Measurements from ENCODE around the gene RHNO1.

RHNO1 gene

DNA sequence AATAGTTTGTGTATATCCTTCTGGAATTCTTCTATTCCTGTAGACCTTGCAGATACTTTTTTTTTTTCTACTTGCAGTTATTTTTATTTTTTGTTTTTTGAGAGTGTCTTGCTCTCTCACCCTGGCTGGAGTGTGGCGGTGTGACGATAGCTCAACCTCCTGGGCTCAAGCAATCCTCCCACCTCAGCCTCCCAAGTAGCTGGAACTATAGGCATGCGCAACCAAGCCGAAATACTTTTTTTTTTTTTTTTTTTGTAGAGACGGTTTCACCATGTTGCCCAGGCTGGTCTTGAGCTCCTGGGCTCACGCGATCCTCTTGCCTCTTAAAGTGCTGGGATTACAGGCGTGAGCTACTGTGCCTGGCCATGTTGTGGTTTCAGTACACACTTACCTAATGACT lies 23.6 kb downstream of the RHNO1 start:
- no peak for DNase-seq (ENCODE audit: low read depth in 1 of 2, low spot score in 1 of 2)

GRCh38 chr12:2902272-2902880 lies 25.4 kb downstream of the RHNO1 start:
- no peak for DNase-seq (ENCODE audit: low read depth in 1 of 2, low spot score in 1 of 2)

DNA sequence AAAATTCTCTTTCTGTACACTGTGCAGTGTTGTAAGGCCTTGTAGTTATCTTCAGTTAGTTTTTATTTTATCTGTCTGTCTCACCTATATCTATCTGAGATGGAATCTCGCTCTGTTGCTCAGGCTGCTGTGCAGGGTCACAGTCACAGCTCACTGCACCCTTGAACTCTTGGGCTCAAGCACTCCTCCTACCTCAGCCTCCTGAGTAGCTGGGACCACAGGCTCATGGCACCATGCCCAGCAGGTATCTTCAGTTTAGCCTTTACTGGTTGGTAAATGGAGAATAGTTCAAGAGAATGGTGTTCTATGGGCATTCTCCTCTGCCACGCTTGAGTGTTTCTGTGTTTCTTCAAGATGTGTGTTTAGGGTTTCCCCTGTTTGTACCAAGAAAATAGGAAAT lies 27.2 kb downstream of the RHNO1 start:
- no peak for DNase-seq (ENCODE audit: low read depth in 1 of 2, low spot score in 1 of 2)

DNA sequence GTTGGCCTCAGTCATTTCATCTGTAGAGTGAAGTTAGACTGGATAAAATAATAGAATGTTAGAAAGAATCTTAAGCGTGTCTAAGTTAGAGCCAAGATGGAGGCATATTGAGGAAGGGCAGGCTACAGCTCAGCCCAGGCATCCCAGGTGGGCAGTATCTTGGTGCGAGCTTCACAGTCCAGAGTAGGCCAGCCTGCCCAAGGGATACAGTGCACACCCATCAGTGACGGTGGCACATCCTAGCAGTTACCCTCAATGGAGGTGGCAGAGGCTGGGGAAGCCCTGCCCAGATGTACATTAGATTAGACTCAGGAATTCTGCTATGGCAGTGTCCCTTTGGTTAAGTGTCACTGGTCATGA lies 35.2 kb downstream of the RHNO1 start:
- no peak for DNase-seq (ENCODE audit: low read depth in 1 of 2, low spot score in 1 of 2)

- no peak for DNase-seq (ENCODE audit: low read depth in 1 of 2, low spot score in 1 of 2)
Measured at GRCh38 chr12:2919249-2919648, 42.2 kb downstream of the RHNO1 start.

DNA sequence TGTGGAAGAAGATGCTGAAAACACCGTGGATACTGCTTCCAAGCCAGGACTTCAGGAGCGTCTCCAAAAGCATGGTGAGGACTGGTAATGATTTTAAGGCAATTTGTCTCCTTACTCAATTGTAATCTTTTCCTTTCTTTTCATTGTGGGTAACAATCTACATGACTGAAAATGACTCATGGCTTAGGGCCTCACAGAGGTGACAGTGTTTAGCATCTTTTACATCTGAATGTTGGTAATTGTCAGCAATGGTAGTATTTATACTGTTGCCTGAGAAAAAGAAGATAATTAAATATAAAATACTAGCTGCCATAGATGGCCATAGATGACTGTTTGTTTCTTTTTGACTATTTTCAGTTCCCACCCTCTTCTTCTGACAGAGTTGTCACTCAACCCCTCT lies 45.3 kb downstream of the RHNO1 start:
- DNase-seq (ENCODE audit: low read depth in 1 of 2, low spot score in 1 of 2): no peak

- no peak for DNase-seq (ENCODE audit: low read depth in 1 of 2, low spot score in 1 of 2)
Measured at GRCh38 chr12:2923057-2923456, 46.0 kb downstream of the RHNO1 start.

GRCh38 chr12:2924019-2924418 lies 47.0 kb downstream of the RHNO1 start:
- no peak for DNase-seq (ENCODE audit: low read depth in 1 of 2, low spot score in 1 of 2)

DNA sequence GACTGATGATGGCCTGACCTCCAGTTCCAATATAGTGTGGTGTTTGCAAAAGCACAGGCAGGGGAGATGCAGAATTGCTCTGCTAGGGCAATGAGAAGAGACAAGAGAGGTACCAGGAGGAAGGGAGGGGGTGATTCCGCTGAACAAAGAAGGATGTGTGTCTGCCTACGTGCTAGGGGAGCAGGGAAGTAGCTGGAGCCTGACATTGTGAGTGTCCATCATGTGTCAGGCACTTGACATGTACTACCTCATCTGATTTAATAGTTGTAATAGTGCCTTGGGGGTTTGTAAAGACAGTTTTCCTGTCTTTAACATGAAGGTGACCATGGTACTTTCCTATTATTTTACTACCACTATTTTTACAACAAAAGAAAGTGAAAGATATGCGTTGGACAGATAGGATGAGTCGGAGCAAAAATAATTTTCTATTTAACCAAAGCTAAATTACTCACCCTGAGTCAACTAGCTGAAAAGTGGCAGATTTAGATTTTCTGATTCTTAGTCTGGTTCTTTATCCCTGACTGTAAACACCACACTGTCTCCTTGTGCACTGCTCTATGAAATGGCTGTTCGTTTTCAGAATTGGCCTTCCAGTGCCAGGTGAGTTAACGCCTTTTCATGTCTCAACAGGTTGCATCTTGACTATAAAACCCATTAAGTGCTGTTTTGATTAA lies 48.4 kb downstream of the RHNO1 start:
- no peak for DNase-seq (ENCODE audit: low read depth in 1 of 2, low spot score in 1 of 2)

DNA sequence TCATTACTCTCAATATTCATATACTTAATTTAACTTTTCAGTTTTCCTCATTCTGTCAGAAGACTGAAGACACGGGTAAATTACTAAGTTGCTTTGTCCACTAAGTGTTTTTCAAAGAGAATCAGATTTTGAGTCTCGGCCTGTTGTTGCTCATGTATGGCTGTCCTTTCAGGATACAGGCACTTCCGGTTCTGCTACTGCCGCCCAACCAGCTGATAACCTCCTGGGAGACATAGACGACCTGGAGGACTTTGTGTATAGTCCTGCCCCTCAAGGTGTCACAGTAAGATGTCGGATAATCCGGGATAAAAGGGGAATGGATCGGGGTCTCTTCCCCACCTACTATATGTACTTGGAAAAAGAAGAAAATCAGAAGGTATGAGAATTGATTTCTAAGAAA lies 53.8 kb downstream of the RHNO1 start:
- DNase-seq (ENCODE audit: low read depth in 1 of 2, low spot score in 1 of 2): no peak

DNA sequence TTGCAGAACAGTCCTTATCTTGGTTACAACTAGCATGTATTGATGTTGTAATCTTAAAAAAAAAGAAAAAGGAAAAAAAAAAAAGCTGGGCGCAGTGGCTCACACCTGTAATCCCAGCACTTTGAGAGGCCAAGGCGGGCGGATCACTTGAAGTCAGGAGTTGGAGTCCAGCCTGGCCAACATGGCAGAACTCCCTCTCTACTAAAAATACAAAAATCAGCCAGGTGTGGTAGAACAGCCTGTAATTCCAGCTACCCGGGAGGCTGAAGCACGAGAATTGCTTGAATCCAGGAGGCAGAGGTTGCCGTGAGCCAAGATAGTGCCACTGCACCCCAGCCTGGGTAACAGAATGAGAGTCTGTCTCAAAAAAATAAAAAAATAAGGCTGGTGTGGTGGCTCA lies 56.6 kb downstream of the RHNO1 start:
- no peak for DNase-seq (ENCODE audit: low read depth in 1 of 2, low spot score in 1 of 2)

- no peak for DNase-seq (ENCODE audit: low read depth in 1 of 2, low spot score in 1 of 2)
Measured at GRCh38 chr12:2934371-2934770, 57.3 kb downstream of the RHNO1 start.

DNA sequence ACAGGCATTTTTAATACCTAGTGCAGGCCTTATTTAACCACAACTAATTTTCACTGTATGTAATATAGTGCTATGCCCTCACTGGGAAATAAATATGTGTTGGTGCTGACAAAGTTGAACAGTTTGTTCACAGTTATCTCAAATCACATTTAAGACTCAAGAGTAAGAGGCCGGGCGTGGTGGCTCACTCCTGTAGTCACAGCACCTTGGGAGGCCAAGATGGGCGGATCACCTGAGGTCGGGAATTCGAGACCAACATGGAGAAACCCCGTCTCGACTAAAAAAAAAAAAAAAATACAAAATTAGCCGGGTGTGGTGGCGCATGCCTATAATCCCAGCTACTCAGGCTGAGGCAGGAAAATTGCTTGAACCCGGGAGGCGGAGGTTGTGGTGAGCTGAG lies 59.3 kb downstream of the RHNO1 start:
- DNase-seq (ENCODE audit: low read depth in 1 of 2, low spot score in 1 of 2): no peak

DNA sequence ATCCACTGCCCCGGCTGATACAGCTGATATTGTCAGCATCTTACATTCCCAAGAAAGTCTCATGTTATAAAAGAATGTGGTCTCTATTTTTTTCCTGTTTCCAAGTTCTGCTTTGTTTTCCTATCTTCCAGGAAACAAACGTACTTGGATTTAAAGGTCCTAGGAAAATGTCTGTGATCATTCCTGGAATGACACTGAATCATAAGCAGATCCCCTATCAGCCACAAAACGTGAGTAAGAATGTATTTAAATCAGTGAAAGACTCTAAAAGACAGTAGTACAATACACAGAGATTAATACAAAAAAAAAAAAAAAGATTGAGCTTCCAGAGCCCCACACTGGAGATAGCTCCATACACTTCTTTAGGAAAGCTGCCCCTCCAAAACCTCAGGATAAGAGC lies 60.5 kb downstream of the RHNO1 start:
- no peak for DNase-seq (ENCODE audit: low read depth in 1 of 2, low spot score in 1 of 2)

Measured in activated CD4-positive, alpha-beta T cell treated with anti-CD3 and anti-CD28 coated beads, Interleukin-2, amount 50 U/mL, for 24 hours (primary cell).